Stimulated activated CD8-positive, alpha-beta memory T cell treated with anti-CD3 and anti-CD28 coated beads, Interleukin-12 subunit alpha, Interleukin-12 subunit beta, amount 100 ng/mL, for 4 hours (primary cell): ENCODE measurements around the gene CNBP.
"Not testable (repeated sequence)": the region's sequence is repeated elsewhere in the genome, so short reads cannot be mapped to it uniquely, and the experiment has no call there.

Experiments
- DNase-seq: peaks from one replicate; pipeline ENCODE4 v3.0.0-alpha.2; 2020; ENCODE audit warnings: low read depth

CNBP gene

DNA sequence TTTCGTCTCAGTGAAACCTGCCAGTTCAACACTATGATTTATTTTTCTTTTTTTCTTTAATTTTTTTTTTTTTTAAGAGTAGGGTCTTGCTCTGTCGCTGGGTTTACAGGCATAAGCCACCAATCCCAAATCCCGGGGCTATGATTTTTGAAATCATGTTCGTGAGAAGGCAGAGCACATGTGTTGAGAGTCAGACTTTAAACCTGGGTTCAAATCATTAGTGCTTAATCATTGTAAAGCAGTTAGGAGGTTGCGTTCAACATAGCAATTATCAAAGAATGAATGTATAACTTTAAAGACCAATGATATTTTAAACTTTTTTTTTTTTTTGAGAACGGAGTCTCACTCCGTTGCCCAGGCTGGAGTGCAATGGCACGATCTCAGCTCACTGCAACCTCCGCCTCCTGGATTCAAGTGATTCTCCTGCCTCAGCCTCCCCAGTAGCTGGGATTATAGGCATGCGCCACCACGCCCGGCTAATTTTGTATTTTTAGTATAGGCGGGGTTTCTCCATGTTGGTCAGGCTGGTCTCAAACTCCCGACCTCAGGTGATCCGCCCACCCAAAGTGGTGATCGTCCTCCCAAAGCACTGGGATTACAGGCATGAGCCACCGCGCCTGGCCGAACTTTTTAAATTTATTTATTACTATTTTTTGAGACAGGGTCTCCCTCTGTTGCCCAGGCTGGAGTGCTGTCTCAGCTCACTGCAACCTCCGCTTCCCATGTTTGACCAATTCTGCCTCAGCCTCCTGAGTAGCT is 1.3 kb upstream of the CNBP start:
- not testable (repeated sequence) for DNase-seq

DNA sequence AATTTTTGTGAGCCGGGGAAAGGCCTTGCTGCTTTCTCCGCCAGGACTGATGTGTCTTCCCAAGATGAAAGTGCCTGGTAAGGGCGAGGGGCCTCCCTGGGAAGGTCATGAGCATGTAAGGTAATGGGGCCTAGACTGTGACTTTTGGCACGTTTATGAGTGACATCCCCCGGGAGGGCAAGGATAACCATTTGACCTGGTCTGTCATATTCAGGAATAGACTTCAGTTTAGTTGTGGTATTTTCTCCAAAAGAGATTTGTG is 631 bp upstream of the CNBP start:
- DNase-seq, result no peak

DNA sequence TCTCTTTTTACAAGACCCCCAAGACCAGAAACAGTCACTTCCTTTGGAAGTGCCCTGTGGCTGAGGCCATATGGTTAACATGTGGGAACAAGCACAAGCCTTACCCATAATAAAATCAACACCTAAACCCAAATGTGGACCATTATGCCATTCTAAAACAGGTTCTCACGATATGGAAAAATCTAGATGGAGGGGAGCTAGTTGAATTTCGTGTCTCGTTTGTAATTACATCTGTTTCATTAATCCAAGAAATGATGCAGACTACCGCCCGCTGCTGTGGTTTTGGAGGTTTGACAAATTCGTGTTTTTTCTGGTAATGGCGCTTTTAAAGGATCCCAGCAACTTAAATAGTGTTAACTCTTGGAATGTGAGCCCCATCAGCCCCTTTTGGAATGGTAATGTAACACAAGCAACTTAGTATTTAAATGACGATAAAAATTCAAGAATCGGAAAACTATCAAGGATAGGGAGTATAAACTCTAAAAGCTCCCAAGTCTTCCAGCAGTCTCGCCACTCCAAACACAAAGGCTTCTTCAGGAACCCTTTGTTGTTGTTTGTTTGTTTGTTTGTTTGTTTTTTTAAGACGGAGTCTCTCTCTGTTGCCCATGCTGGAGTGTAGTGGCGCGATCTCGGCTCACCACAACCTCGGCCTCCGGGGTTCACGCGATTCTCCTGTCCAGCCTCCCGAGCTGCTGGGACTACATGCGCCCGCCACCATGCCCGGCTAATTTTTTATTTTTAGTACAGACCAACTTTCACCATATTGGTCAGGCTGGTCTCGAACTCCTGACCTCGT is 1.1 kb downstream of the CNBP start:
- DNase-seq, result no peak

DNA sequence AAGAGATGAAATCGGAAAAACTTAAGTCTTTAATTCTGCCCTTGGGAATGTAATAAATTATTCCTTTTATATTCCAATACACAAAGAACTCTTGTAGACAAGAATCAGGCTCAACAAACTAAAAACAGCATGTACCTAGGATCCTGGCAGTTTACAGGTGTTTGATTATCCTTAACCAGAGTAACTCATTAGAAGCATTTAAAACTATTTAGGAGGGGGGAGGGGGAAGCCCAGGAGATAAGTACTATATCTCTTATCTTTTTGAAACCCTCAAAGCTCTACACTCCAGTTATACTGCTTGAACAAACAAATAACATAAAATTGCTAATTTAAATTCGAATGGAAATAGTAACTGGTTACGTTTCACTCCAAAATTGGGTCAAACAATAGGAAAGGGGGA is 1.9 kb downstream of the CNBP start:
- DNase-seq, result no peak

DNA sequence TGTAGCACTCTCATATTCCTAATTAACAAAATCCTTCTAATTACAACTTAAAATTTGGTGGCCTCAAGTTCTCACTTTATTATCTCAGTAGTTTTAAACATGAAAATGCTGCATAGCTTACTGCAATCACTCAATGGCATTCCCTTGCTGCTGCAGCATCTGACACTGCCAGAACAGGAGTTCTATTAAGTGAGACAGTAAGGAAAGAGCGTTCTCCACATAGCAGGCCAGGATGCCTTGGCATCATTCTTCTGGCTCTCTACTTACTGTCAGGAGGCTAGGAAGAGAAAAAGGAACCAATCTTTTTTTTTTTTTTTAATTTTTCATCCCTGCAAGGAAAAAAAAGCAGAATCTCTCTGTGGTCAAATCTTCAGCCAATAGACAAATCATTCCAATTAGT is 3.2 kb downstream of the CNBP start:
- DNase-seq, result no peak

DNA sequence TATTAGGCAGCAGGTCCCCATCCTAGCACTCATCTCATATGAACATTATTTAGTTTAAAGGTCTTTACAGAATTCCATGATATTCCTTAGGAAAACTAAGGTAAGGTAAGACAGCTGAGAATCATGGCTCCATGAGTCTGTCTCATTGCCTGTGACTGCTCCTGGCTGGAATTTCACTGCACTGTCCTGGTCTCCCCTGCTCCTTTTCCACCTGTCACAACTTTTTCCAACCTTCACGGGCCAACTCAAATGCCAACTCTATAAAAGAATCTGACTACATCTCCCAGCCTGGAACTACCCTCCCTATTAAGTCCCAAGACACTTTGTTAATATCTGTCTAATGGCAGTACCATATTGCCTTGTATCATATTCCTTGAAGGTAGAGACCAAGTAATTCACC is 7.6 kb downstream of the CNBP start:
- DNase-seq, result no peak

DNA sequence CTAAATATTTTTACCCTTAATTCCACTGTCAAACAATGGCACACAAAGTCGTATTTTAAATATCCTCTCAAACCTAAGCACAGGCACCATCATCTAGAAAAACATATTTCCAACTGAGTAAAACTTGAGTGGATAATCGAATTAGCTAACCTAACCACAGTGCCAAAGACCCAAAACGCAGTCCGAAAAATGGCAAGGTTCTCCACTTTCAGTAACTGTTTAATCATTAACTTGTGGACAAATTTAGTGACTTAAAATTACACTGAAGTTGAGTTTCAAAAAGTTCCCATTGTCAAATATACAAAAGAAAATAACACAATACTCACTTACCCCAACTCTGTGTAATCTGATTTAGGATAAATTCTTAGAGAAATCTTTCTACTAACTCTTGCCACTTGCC is 10.0 kb downstream of the CNBP start:
- no peak for DNase-seq

DNA sequence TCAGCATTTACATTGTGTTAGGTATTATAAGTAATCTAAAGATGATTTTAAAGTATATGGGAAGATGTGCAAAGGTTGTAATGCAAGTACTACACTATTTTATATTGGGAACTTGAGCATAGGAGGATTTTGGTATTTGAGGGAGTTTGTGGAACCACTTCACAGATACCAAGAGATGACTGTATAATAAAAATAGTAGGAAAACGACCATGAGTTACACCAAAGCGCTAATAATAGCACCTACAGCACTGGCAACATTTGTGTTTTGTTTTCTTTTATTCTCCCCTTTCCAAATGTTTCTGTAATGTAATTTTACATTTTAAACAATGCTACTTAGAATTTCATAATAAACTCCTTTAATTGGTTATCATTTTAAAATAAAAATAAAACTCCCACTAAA is 10.5 kb downstream of the CNBP start:
- no peak for DNase-seq

DNA sequence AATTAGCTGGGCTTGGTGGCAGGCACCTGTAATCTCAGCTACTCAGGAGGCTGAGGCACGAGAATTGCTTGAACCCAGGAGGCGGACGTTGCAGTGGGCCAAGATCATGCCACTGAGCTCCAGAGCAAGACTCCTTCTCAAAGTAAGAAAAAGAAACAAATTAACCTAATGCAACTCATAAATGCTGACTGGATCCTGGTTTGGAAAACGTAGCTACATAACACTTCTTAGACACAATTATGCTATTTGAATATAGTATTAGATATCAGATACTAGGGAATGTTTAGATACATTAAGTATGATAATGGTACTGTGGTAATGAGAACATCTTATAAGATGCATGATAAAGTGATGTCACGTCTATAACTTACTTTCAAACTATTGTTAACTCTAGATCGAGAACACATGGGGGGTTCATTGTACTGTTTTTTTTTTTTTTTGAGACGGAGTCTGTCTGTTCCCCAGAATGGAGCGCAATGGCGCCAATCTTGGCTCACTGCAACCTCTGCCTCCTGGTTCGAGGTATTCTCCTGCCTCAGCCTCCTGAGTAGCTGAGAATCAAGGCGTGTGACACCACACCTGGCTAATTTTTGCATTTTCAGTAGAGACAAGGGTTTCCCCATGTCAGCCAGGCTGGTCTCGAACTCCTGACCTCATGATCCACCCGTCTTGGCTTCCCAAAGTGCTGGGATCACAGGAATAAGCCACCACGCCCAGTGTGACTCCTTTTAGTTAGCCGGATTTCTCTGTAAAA is 16.9 kb downstream of the CNBP start:
- DNase-seq, result no peak

DNA sequence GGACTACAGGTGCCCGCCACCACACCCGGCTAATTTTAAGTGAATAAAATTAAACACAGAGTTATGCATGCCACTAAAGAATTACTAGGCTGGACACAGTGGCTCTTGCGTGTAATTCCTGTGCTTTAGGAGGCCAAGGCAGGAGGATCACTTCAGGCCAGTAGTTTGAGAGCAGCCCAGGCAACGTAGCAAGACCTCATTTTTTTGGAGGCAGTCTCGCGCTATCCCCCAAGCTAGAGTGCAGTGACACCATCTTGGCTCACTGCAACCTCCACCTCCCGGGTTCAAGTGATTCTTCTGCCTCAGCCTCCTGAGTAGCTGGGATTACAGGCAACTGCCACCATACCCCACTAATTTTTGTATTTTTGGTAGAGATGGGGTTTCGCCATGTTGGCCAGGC is 18.1 kb downstream of the CNBP start:
- not testable (repeated sequence) for DNase-seq

DNA sequence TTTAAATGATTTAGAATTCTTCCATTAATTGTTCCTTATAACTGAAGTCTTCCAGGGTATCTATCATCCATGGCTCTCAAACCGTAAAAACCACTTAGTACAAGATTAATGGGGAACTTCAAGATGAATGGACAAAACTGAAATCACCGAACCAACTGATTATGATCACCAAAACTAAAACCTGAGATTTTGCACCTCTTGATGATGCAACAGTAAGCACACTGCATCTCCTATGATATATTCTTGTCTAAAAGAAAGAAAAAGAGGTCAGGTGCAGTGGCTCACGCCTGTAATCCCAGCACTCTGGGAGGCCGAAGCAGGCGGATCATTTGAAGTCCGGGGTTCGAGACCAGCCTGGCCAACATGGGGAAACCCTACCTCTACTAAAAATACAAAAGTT is 19.2 kb downstream of the CNBP start:
- no peak for DNase-seq

DNA sequence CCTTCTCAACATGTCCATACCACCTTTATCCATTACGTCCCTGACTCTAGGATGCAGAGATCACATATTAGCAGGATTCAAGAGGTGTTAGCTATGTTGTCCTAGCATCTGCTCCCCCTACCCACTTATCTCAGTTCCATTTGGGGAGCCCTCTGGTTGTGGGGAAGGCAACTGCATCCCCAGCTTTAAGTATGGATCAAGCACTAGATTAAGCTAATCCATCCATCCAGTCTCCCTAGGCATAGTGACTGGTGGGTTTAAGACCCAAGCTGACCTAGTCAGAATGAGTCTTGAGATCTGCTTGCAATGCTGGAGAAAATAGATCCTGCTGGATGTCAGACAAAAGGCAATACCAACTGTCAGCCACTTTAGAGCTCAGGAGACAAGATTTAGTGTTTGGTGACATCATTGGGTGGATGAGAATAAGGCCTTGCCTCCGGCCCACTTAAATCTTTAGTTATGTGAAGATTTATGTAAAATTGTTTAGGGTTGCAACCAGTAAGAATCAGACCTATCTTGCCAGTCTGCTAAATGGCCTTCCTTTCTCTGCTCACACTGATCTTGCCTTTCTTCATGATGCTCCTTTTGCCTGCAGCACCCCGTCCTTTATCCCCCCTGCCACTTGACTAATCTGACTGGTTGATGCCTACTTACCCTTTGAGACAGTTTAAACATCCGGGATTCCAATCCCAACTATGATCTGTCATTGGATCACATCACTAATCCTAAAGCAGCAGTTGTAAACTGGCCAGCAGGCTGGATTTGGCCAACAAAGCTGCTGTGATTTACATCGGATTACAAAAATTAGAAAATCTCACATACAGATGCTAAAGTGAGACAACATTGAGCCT is 20.7 kb downstream of the CNBP start:
- no peak for DNase-seq

DNA sequence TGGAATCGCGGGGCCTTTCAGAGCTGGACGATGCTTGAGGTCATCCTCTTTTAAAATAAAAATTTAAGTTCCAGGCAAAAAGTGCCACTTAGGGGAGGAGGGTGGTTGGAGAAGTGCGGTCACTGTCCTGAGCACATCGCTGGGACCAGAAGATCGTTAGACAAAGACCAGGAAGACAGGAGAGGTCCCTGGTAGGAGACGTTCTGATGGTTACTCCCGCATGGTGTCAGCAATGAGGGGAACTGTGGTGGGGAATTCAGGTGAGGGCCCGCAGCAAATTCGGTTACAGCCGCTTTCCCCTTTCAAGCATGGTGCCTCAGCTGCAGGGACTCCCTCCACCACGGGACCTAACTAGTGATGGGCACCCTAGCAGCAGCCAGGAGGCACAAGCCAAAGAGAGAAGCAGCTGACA is 21.8 kb downstream of the CNBP start:
- DNase-seq, result no peak

DNA sequence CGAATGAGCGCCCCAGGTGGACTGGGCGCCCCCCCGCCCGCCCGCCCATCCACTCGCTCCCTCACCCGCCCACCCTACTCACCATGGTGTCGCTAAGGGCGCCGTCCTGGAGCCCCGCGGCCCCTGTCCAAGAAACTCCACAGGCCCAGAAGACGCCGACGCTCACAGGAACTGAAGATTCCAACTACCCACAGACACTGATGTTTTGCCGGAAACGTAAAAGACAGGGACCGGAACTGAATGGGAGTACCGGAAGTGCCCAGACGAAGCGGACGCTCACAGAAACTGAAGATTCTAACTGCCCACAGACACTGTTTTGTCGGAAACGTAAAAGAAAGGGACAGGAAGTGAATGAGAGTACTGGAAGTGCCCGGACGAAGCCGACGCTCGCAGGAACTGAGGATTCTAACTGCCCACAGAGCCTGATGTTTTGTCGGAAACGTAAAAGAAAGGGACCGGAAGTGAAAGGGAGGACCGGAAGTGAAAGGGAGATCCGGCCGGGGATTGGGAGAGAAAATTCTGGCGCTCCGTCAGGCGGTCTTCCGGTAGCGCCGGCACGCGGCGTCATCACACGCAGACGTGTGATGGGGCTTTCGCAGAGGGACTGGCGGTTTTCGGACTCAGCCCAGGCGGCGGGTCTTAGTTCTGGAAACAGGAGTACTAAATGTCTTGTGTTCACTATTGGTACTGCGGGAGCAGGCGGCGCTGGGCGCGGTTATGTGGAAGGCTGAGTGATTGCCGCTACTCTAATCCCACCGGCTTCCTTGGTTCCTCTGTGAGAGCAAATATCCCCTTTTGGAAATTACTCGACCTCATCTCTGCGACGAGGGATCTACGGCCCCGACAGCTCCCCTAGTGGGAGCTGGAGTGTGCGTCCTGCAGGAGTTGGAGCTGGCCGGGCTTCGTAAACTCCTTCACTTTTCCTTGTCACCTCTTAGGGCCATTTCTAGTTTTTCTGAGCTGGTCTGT is 22.5 kb downstream of the CNBP start, which contains the start of gene ISY1:
Gene ISY1, minus strand, starts transcription at position 173 of the 969 bp plus-strand sequence. Its CDS starts 88 bp downstream, at position 85.
- peak; percentile 75 for DNase-seq

DNA sequence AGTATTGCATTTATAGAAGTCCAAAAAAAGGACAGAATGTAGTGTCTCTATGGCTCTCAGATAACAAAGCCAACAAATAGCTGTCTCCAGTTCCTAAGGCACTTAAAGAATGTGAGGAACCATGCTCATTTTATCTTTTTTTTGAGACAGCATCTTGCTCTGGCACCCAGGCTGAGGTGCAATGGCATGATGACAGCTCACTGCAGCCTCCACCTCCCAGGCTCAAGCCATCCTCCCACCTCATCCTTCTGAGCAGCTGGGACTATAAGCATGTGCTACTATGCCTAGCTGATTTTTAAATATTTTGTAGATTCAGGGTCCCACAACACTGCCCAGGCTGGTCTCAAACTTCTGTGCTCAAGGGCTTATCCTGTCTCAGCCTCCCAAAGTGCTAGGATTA is 38.9 kb downstream of the CNBP start:
- DNase-seq, result no peak

DNA sequence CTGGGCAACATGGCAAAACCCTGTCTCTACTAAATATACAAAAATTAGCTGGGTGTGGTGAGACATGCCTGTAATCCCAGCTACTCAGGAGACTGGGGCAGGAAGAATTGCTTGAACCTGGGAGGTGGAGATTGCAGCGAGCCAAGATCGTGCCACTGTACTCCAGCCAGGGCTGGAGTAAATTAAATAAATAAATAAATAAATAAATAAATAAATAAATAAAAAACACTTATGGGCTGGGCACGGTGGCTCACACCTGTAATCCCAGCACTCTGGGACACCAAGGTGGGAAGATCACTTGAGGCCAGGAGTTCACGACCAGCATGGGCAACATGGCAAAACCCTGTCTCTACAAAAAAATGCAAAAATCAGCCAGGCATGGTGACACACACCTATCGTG is 42.7 kb downstream of the CNBP start:
- not testable (repeated sequence) for DNase-seq

DNA sequence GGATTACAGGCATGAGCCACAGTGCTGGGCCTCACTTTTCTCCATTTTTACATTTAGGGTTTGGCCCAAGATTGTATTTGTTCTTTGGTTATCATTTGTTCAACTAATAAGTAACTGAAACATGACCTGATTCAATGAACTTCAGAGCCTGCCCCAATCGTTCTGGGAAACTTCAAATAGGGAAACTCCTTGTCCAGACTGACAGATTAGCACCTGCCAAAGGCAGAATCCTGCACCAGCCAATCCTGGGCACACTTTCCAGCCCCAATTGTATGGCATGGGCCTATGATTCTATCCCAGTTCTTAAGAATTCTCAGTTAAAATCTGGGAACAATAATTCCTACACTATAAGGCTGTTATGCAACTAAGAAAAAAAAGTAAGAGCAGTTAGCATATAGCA is 43.8 kb downstream of the CNBP start:
- no peak for DNase-seq

DNA sequence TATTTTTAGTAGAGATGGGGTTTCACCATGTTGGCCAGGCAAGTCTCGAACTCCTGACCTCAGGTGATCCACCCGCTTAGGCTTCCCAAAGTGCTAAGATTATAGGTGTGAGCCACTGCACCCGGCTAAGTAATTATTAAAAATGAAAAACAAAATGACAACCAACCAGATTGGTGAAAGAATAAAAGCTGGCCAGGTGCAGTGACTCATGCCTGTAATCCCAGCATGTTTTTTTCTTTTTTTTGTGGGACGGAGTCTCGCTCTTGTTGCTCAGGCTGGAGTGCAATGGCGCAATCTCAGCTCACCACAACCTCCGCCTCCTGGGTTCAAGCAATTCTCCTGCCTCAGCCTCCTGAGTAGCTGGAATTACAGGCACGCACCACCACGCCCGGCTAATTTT is 47.4 kb downstream of the CNBP start:
- DNase-seq, result not testable (repeated sequence)

DNA sequence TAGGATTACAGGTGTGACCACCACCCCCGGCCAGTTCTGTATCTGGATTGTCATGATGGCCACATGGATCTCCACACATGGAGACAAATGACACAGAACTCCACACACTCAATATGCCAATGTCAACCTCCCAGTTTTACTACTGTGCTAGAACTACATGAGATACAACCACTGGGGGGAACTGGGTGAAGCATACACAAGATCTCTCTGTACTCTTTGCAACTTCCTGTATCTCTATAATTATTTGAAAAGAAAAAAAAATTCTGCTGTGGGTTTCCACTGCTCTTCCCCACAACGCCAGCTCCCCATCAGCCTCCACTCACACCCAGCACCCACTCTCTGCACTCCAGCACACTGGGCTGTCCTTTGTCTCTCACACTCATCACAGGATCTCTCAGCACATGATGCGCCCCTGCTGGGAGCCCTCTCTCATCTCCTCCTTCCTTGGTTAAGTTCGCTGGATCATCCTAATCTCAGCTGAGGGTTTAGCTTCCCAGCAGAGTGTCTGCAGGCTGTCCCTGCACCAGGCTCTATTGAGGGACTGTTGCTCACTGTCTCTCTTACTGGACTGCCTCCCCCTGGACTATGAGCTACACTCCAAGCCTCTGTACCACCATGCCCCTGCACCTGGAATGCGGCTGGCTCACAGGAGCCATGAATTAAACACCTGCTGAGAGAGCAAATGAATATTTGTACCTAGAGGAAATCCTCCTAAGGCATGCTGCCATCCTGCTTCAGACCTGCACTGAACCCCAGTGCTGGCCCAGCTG is 51.4 kb downstream of the CNBP start:
- DNase-seq, result no peak

DNA sequence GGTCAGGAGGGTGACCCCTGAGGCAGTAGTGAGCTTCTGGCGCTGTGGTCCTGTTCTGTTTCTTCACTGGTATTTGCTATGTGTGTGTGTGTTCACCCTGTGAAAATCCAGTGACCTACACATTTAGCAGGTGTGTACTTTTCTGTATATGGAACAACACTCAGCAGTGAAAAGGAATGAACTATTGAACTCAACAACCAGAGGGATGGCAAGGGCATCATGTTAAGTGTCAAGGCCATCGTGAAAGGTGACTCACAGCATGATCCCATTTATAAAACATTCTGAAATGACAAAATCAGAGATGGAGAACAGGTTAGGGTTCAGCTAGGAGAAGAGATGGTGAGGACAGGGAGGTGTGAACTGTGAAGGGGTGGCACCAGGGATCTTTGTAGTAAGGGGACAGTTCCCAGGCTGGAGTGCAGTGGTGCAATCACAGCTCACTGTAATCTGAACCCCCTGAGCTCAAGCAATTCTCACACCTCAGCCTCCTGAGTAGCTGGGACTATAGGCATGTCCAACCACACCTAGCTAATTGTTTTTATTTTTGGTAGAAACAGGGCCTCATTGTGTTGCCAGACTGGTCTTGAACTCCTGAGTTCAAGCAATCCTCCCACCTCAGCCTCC is 52.1 kb downstream of the CNBP start:
- DNase-seq, result no peak
